ENCODE data around the gene RUFY3.

Gene RUFY3

DNA sequence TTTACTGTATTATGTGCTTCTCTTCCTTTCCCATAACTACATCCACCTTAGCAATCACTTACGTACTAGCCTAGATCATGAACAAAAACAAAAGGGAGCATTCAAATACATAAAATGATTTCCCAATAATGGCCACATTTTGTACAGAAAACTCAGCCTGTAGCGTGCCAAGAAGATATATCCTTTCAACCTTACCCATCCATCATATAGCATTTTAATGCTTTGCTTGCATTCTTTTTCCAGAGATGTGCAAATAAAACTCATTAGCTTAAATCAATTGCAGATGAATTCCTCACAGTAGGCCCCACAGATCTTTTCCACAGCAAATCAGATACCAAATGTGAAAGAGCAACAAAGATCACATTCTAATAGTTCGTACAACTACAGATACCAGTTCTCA lies 97.2 kb downstream of the RUFY3 start:
- no peak for DNase-seq
- peaks cover 50 to 65% (median 57%) of the 10 kb centered on the region in 3 donors for H3K36me3 ChIP-seq
- no peaks in the 10 kb centered on the region for H3K27me3 ChIP-seq

DNA sequence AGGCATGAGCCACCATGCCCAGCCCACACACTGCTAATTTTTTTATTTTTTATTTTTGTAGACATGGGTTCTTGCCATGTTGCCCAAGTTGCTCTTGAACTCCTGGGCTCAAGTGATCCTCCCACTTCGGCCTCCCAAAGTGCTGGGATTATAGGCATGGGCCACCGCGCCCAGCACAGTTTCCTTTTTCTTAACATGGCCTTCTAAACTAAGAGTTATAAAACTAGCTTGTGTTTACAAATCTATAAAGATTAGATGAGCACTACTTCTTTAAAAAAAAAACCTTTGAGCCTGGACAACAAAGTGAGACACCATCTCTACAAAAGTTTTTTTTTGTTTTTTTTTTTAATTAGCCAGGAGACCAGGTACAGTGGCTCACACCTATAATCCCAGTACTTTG lies 107.3 kb downstream of the RUFY3 start:
- DNase-seq = no peak
- TF ChIP-seq, protein P1, sequence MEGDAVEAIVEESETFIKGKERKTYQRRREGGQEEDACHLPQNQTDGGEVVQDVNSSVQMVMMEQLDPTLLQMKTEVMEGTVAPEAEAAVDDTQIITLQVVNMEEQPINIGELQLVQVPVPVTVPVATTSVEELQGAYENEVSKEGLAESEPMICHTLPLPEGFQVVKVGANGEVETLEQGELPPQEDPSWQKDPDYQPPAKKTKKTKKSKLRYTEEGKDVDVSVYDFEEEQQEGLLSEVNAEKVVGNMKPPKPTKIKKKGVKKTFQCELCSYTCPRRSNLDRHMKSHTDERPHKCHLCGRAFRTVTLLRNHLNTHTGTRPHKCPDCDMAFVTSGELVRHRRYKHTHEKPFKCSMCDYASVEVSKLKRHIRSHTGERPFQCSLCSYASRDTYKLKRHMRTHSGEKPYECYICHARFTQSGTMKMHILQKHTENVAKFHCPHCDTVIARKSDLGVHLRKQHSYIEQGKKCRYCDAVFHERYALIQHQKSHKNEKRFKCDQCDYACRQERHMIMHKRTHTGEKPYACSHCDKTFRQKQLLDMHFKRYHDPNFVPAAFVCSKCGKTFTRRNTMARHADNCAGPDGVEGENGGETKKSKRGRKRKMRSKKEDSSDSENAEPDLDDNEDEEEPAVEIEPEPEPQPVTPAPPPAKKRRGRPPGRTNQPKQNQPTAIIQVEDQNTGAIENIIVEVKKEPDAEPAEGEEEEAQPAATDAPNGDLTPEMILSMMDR (IDR thresholded peaks at IDR 0.05) = no peak
- peaks cover 80 to 92% (median 84%) of the 10 kb centered on the region in 3 donors for H3K36me3 ChIP-seq
- H3K9me3 ChIP-seq = no peaks in the 10 kb centered on the region
- no peak overlapping the region for H3K27ac ChIP-seq
- H3K4me1 ChIP-seq = no peaks in the 10 kb centered on the region
- intact Hi-C loops (cut with DNase I; ENCODE audit: low total_unique reads) = no loop called here
- H3K4me3 ChIP-seq = no peak overlapping the region
- H3K27me3 ChIP-seq = no peaks in the 10 kb centered on the region

More for the DNA sequence above, 97.2 kb downstream of the RUFY3 start:
- TF ChIP-seq, protein P1 (IDR thresholded peaks at IDR 0.05) = no peak
- Histone ChIP-seq H3K27ac (no peak overlapping the region), H3K9me3 (no peaks in the 10 kb centered on the region), H3K4me1 (no peaks in the 10 kb centered on the region), H3K4me3 (no peak overlapping the region)
- intact Hi-C loops (cut with DNase I; ENCODE audit: low total_unique reads) = no loop called here

DNA sequence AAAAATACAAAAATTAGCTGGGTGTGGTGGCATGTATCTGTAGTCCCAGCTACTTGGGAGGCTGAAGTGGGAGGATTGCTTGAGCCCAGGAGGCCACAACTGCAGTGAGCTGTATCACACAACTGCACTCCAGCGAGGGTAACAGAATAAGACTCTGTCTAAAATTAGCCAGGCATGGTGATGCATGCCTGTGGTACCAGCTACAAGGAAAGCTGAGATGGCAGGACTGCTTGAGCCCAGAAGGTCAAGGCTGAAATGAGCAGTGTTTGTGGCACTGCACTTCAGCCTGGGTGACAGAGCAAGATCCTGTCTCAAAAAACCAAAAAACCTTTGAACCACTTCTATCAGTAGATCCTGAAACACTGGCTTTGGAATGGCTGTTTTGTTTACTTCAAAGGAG lies 107.7 kb downstream of the RUFY3 start:
- Histone ChIP-seq H3K4me3 (no peak overlapping the region), H3K36me3 (peaks cover 80 to 91% (median 82%) of the 10 kb centered on the region in 3 donors), H3K9me3 (no peaks in the 10 kb centered on the region), H3K4me1 (no peaks in the 10 kb centered on the region), H3K27me3 (no peaks in the 10 kb centered on the region), H3K27ac (no peak overlapping the region)
- intact Hi-C loops (cut with DNase I; ENCODE audit: low total_unique reads) = no loop called here
- TF ChIP-seq, protein P1 (IDR thresholded peaks at IDR 0.05) = no peak
- no peak for DNase-seq

DNA sequence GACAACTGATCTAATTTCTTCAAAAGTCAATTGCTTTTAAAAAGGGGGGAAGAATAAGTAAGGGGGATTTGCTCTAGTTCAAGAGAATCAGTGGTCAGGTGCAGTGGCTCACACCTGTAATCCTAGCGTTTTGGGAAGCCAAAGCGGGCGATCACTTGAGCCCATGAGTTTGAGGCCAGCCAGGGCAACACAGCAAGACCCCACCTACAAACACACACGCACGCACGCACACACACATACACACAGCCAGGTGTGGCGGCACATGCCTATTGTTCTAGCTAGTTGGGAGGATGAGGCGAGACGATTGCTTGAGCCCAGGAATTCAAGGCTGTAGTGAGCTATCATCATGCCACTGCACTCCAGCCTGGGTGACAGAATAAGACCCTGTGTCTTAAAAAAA lies 108.3 kb downstream of the RUFY3 start:
- H3K27ac ChIP-seq = no peak overlapping the region
- DNase-seq = no peak
- no peaks in the 10 kb centered on the region for H3K4me1 ChIP-seq
- H3K36me3 ChIP-seq = peaks cover 80 to 91% (median 82%) of the 10 kb centered on the region in 3 donors
- H3K4me3 ChIP-seq = no peak overlapping the region
- H3K9me3 ChIP-seq = no peaks in the 10 kb centered on the region
- intact Hi-C loops (cut with DNase I; ENCODE audit: low total_unique reads) = no loop called here
- no peaks in the 10 kb centered on the region for H3K27me3 ChIP-seq
- TF ChIP-seq, protein P1 (IDR thresholded peaks at IDR 0.05) = no peak

DNA sequence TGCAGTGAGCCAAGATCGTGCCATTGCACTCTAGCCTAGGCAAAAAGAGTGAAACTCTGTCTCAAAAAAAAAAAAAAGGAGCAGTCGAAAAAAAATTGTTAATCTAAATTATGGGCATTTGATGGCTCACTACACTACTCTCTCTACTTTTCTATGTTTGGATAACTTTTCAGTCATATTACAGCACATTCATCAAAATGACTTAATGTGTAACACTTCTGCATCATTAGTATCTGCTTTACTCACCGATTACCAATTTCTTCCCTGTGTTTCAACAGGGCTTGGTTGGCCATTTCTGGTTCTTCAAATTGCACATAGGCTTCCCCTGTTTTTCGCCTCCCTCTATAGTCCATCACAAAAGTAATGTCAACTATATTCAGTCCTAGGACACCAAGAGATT lies 109.5 kb downstream of the RUFY3 start:
- no peak for DNase-seq
- Histone ChIP-seq H3K4me1 (peaks cover 0 to 7% (median 4%) of the 10 kb centered on the region in 4 donors), H3K27ac (no peak overlapping the region), H3K27me3 (no peaks in the 10 kb centered on the region), H3K36me3 (peaks cover 68 to 87% (median 71%) of the 10 kb centered on the region in 3 donors), H3K9me3 (no peaks in the 10 kb centered on the region), H3K4me3 (no peak overlapping the region)
- TF ChIP-seq, protein P1 (IDR thresholded peaks at IDR 0.05) = no peak
- intact Hi-C loops (cut with DNase I; ENCODE audit: low total_unique reads) = no loop called here

DNA sequence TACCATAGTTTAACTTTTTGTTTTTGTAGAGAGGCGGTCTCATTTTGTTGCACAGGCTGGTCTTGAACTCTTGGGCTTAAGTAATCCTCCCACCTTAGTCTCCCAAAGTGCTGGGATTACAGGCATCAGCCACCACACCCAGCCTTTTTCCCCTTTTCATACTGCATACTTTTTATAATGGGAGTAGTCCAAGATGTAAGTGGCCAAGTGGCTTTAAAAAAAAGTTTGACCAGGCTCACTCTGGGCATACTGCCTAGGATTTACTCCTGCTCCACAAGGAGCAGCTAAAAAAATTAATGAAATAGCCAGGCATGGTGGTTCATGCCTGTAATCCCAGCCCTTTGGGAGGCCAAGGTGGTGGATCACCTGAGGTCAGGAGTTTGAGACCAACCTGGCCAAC lies 111.9 kb downstream of the RUFY3 start:
- Histone ChIP-seq H3K27ac (no peak overlapping the region), H3K36me3 (peaks cover 56 to 70% (median 56%) of the 10 kb centered on the region in 3 donors), H3K4me3 (no peak overlapping the region), H3K4me1 (peaks cover 0 to 31% (median 18%) of the 10 kb centered on the region in 4 donors), H3K27me3 (no peaks in the 10 kb centered on the region), H3K9me3 (no peaks in the 10 kb centered on the region)
- DNase-seq = no peak
- TF ChIP-seq, protein P1 (IDR thresholded peaks at IDR 0.05) = no peak
- intact Hi-C loops (cut with DNase I; ENCODE audit: low total_unique reads) = no loop called here
